HUES6 (cell line): ENCODE results near the gene PLN.

Source experiments
- H3K27ac ChIP-seq: 2 replicates; pipeline ENCODE4 v1.7.0; 2013; ENCODE audit warnings: low read depth, mild to moderate bottlenecking, low read length, inconsistent platforms
- H3K27me3 ChIP-seq: 2 replicates; pipeline ENCODE4 v1.6.1; 2013; ENCODE audit warnings: low read length; ENCODE audit not compliant: control insufficient read depth, insufficient read depth
- H3K36me3 ChIP-seq: 2 replicates; pipeline ENCODE4 v1.6.1; 2013; ENCODE audit warnings: low read length; ENCODE audit not compliant: control insufficient read depth, insufficient read depth
- H3K4me1 ChIP-seq: 2 replicates; pipeline ENCODE4 v1.6.1; 2013; ENCODE audit warnings: low read length; ENCODE audit not compliant: control insufficient read depth, insufficient read depth
- H3K4me3 ChIP-seq: 2 replicates; pipeline ENCODE4 v1.5.1; 2013; ENCODE audit warnings: low read depth, low read length
- H3K9ac ChIP-seq: one replicate; pipeline ENCODE4 v1.6.1; 2013; ENCODE audit warnings: mild to moderate bottlenecking, low read length
- H3K9me3 ChIP-seq: 2 replicates; pipeline ENCODE4 v1.6.1; 2013; ENCODE audit warnings: low read depth, low read length; ENCODE audit not compliant: control insufficient read depth, insufficient read depth

PLN gene

GRCh38 chr6:118548136-118548535, at the start of gene PLN:
Gene PLN (plus strand): TSS chr6:118548296. CDS start chr6:118558922, 10,626 bp downstream.
- Histone ChIP-seq H3K27ac (no peak within 1 kb of the TSS), H3K27me3 (no peaks in the 10 kb centered on the region), H3K9me3 (no peaks in the 10 kb centered on the region), H3K36me3 (no peaks in the 10 kb centered on the region), H3K4me3 (no peak within 1 kb of the TSS), H3K4me1 (no peaks in the 10 kb centered on the region), H3K9ac (no peak within 1 kb of the TSS)

GRCh38 chr6:118500130-118501015, 47.7 kb upstream of the PLN start:
- Histone ChIP-seq H3K27ac (peak overlapping the region; percentile 15; the same call in 1 of the 2 replicates), H3K27me3 (no peaks in the 10 kb centered on the region), H3K4me1 (no peaks in the 10 kb centered on the region), H3K36me3 (peaks cover 6% of the 10 kb centered on the region; the same call in 1 of the 2 replicates), H3K4me3 (no peak overlapping the region), H3K9ac (no peak overlapping the region), H3K9me3 (peaks cover 3% of the 10 kb centered on the region; the same call in 1 of the 2 replicates)

- Histone ChIP-seq H3K4me3 (no peak overlapping the region), H3K9me3 (peaks cover 3% of the 10 kb centered on the region; the same call in 1 of the 2 replicates), H3K27ac (peak overlapping the region; percentile 15; the same call in 1 of the 2 replicates), H3K27me3 (no peaks in the 10 kb centered on the region), H3K9ac (no peak overlapping the region), H3K36me3 (0 out of 2 replicates have a peak, but pooled peaks cover 3% of the 10 kb centered on the region), H3K4me1 (no peaks in the 10 kb centered on the region)
These were observed 47.0 kb upstream of the PLN start for GRCh38 chr6:118501099-118501498.

GRCh38 chr6:118501765-118502164, 46.3 kb upstream of the PLN start:
- Histone ChIP-seq H3K27me3 (no peaks in the 10 kb centered on the region), H3K4me3 (no peak overlapping the region), H3K4me1 (no peaks in the 10 kb centered on the region), H3K9me3 (peaks cover 3% of the 10 kb centered on the region; the same call in 1 of the 2 replicates), H3K36me3 (0 out of 2 replicates have a peak, but pooled peaks cover 3% of the 10 kb centered on the region), H3K9ac (no peak overlapping the region), H3K27ac (no peak overlapping the region)

- Histone ChIP-seq H3K27me3 (no peaks in the 10 kb centered on the region), H3K27ac (no peak overlapping the region), H3K4me3 (no peak overlapping the region), H3K36me3 (0 out of 2 replicates have a peak, but pooled peaks cover 3% of the 10 kb centered on the region), H3K9me3 (peaks cover 3% of the 10 kb centered on the region; the same call in 1 of the 2 replicates), H3K4me1 (no peaks in the 10 kb centered on the region), H3K9ac (no peak overlapping the region)
These were observed 45.9 kb upstream of the PLN start for GRCh38 chr6:118502169-118502568.

GRCh38 chr6:118504611-118505010, 43.5 kb upstream of the PLN start:
- Histone ChIP-seq H3K9me3 (peaks cover 3% of the 10 kb centered on the region; the same call in 1 of the 2 replicates), H3K27ac (no peak overlapping the region), H3K27me3 (no peaks in the 10 kb centered on the region), H3K9ac (no peak overlapping the region), H3K4me3 (no peak overlapping the region), H3K36me3 (0 out of 2 replicates have a peak, but pooled peaks cover 3% of the 10 kb centered on the region), H3K4me1 (no peaks in the 10 kb centered on the region)

GRCh38 chr6:118505656-118506055, 42.4 kb upstream of the PLN start:
- H3K27ac ChIP-seq: no peak overlapping the region

GRCh38 chr6:118506071-118506638, 41.9 kb upstream of the PLN start:
- no peaks in the 10 kb centered on the region for H3K4me1 ChIP-seq
- H3K4me3 ChIP-seq: no peak overlapping the region
- H3K9me3 ChIP-seq: no peaks in the 10 kb centered on the region; the same call in 1 of the 2 replicates
- H3K9ac ChIP-seq: no peak overlapping the region
- no peaks in the 10 kb centered on the region for H3K27me3 ChIP-seq
- H3K27ac ChIP-seq: no peak overlapping the region
- H3K36me3 ChIP-seq: 0 out of 2 replicates have a peak, but pooled peaks cover 3% of the 10 kb centered on the region

More at GRCh38 chr6:118505656-118506055, 42.4 kb upstream of the PLN start:
- H3K9me3 ChIP-seq: no peaks in the 10 kb centered on the region; the same call in 1 of the 2 replicates
- no peak overlapping the region for H3K9ac ChIP-seq
- H3K4me1 ChIP-seq: no peaks in the 10 kb centered on the region
- H3K27me3 ChIP-seq: no peaks in the 10 kb centered on the region
- no peak overlapping the region for H3K4me3 ChIP-seq
- 0 out of 2 replicates have a peak, but pooled peaks cover 3% of the 10 kb centered on the region for H3K36me3 ChIP-seq

- Histone ChIP-seq H3K27me3 (no peaks in the 10 kb centered on the region), H3K9ac (no peak overlapping the region), H3K9me3 (no peaks in the 10 kb centered on the region), H3K4me3 (no peak overlapping the region), H3K36me3 (0 out of 2 replicates have a peak, but pooled peaks cover 3% of the 10 kb centered on the region), H3K4me1 (no peaks in the 10 kb centered on the region), H3K27ac (no peak overlapping the region)
These were observed 40.5 kb upstream of the PLN start for GRCh38 chr6:118507636-118508035.

- Histone ChIP-seq H3K27ac (no peak overlapping the region), H3K4me1 (no peaks in the 10 kb centered on the region), H3K9me3 (no peaks in the 10 kb centered on the region), H3K36me3 (0 out of 2 replicates have a peak, but pooled peaks cover 3% of the 10 kb centered on the region), H3K4me3 (no peak overlapping the region), H3K9ac (no peak overlapping the region), H3K27me3 (no peaks in the 10 kb centered on the region)
These were observed 39.0 kb upstream of the PLN start for GRCh38 chr6:118509009-118509617.
